Endometrium (tissue), 2 donors: Measurements from ENCODE around the gene CDADC1.
"Not testable (repeated sequence)": the region's sequence is repeated elsewhere in the genome, so short reads cannot be mapped to it uniquely, and the experiment has no call there.

ENCODE experiments used
- FAIRE-seq: peaks from 2 replicates; lab custom pipeline; 2012; peaks lifted over from hg19 to GRCh38; lab: Jason Lieb, UNC
- donor health status: control.
- donor health status: control.

Gene CDADC1

GRCh38 chr13:49238621-49239020 lies 9.1 kb upstream of the CDADC1 start:
- FAIRE-seq, result no peak

GRCh38 chr13:49240017-49240416 lies 7.7 kb upstream of the CDADC1 start:
- FAIRE-seq, result no peak

GRCh38 chr13:49241296-49241695 lies 6.4 kb upstream of the CDADC1 start:
- no peak for FAIRE-seq

GRCh38 chr13:49245101-49245500 lies 2.6 kb upstream of the CDADC1 start:
- no peak for FAIRE-seq

GRCh38 chr13:49246850-49247642 lies 679 bp upstream of the CDADC1 start:
- FAIRE-seq, result no peak

- FAIRE-seq, result no peak
These were observed 887 bp downstream of the CDADC1 start for GRCh38 chr13:49248622-49249002.

GRCh38 chr13:49251326-49251725 lies 3.6 kb downstream of the CDADC1 start:
- FAIRE-seq, result no peak

- no peak for FAIRE-seq
These were observed 5.6 kb downstream of the CDADC1 start for GRCh38 chr13:49253310-49253709.

GRCh38 chr13:49254007-49254406 lies 6.3 kb downstream of the CDADC1 start:
- no peak for FAIRE-seq

- no peak for FAIRE-seq
These were observed 9.1 kb downstream of the CDADC1 start for GRCh38 chr13:49256841-49257240.

- no peak for FAIRE-seq
These were observed 10.5 kb downstream of the CDADC1 start for GRCh38 chr13:49258089-49258796.

- no peak for FAIRE-seq
These were observed 11.9 kb downstream of the CDADC1 start for GRCh38 chr13:49259586-49259985.

GRCh38 chr13:49262634-49263033 lies 14.9 kb downstream of the CDADC1 start:
- FAIRE-seq, result no peak

GRCh38 chr13:49265822-49266221 lies 18.1 kb downstream of the CDADC1 start:
- FAIRE-seq, result no peak

- FAIRE-seq, result no peak
These were observed 23.5 kb downstream of the CDADC1 start for GRCh38 chr13:49271264-49271663.

- FAIRE-seq, result no peak
These were observed 24.6 kb downstream of the CDADC1 start for GRCh38 chr13:49272296-49272695.

- no peak for FAIRE-seq
These were observed 30.5 kb downstream of the CDADC1 start for GRCh38 chr13:49278211-49278610.

- FAIRE-seq, result no peak
These were observed 31.4 kb downstream of the CDADC1 start for GRCh38 chr13:49279112-49279511.

- FAIRE-seq, result no peak
These were observed 32.2 kb downstream of the CDADC1 start for GRCh38 chr13:49279885-49280284.

- no peak for FAIRE-seq
These were observed 40.3 kb downstream of the CDADC1 start for GRCh38 chr13:49287995-49288394.

- FAIRE-seq, result no peak
These were observed 40.7 kb downstream of the CDADC1 start for GRCh38 chr13:49288458-49288857.

GRCh38 chr13:49292742-49293486 lies 45.2 kb downstream of the CDADC1 start:
- no peak for FAIRE-seq

- FAIRE-seq, result not testable (repeated sequence)
These were observed 47.0 kb downstream of the CDADC1 start for GRCh38 chr13:49294723-49295122.
